GM19372 (cell line): Measurements from ENCODE around the gene TPM2.

Experiments
- ATAC-seq: cut with Tn5 transposase; IDR thresholded peaks from one replicate; pipeline ENCODE4 v1.9.1; 2021; ENCODE audit warnings: mild to moderate bottlenecking, low read depth, moderate library complexity; ENCODE audit not compliant: unreplicated experiment

TPM2 gene

GRCh38 chr9:35689542-35690293, at the start of gene TPM2:
TSS of gene TPM2 (minus strand) at chr9:35689925. CDS start at chr9:35689817, 108 bp downstream.
- no peak for ATAC-seq

DNA sequence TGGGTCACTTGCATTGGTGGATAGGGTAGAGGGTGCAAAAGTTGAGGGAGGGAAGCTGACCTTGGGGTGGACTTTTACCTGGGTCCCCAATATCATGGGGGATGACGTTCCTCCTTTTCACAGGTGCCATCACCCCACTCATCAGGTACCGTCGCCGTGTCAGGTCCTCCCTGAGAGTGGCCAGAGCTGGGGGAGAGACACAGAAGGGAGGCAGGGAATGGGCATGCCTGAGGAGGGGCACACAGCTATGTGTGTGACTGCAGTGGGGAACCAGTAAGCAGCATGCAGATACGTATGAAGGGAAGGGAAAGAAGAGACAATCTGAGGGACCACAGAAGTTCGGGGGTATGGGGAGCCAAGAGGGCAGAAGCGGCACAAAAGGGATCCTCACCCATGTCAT, 49.2 kb upstream of the TPM2 start:
- no peak for ATAC-seq

DNA sequence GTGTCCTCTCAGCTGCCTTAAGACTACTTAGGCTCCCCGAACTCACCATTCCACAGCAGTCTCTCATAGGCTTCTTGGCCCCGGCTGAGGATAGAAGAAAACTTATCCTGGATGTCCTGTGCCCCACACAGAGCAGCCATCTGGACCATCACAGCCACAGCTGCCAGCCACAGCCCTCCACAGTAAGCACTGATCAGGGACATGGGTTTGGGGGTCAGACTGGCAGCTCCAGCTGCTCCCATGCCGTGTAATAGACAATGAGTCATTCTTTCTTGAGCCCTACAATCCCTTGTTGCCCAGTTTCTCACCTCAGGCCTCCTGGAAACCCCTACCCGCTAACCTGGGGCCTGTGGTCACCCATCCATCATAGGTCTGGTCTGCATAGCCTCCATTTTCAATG, 48.5 kb upstream of the TPM2 start:
- ATAC-seq: no peak

DNA sequence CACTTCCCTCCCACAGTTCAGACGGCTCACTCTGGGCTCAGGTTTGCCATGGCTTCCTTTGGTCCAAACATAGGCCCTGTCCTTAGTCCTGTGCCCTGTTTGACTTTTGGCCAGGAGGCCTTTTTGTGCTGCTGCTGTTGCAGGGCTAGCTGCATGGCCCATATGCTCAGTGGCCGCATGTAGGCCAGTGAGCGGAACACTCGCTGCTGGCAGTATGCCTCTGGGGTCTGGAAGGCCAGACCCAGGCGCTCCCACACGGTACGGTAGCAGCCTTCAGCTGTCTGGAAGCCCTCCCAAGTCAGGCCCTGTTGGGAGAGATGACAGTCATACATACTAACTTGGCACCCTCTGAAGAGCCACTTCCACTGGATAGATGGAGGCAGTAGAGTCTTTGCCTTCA, 47.4 kb upstream of the TPM2 start:
- no peak for ATAC-seq

DNA sequence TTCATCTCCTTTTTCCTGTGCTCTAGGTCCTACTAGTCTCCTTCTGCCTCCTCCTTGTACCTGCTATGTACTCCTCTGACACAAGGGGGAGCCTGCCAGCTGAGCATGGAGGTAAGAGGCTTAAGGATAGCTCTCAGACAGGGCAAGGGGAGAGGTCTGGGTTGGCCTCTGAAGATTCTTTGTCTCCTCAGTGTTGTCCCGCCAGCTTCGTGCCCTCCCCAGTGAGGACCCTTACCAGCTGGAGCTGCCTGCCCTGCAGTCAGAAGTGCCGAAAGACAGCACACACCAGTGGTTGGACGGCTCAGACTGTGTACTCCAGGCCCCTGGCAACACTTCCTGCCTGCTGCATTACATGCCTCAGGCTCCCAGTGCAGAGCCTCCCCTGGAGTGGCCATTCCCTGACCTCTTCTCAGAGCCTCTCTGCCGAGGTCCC, 46.5 kb upstream of the TPM2 start:
- no peak for ATAC-seq

DNA sequence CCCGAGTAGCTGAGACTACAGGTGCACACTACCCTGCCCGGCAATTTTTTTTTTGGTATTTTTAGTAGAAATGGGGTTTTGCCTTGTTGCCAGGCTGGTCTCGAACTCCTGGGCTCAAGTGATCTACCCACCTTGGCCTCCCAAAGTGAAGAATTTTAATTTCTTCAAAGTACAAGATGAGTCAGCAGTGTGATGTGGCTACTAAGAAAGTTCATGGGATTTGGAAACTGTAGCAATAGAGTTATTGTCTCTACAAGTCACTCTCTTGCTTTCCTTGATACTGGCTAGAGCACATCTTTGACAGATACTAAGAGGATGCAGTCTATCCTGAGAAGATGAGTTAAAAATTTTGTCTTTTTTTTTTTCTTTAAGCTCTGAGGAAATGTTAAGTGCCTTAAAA, 44.4 kb upstream of the TPM2 start:
- ATAC-seq: no peak

DNA sequence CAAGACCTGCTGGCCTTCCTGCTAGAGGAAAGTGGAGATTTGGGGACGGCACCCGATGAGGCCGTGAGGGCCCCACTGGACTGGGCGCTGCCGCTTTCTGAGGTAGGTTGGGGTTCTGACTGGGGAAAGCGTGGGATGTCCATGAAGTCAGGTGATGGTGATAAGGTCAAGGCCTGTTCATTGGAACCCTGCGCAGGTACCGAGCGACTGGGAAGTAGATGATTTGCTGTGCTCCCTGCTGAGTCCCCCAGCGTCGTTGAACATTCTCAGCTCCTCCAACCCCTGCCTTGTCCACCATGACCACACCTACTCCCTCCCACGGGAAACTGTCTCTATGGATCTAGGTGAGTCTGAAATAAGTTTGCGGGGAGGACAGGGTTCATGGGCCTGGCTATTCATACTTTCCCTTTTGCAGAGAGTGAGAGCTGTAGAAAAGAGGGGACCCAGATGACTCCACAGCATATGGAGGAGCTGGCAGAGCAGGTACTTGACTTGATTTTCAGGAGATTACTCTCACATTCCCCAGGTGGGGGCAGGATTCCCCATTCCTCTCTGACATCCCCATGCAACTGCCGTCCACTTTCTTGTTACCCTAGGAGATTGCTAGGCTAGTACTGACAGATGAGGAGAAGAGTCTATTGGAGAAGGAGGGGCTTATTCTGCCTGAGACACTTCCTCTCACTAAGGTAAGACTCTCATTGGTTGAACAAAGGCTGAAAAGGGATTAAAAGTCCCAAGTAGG, 43.2 kb upstream of the TPM2 start:
- peak; percentile 2 for ATAC-seq

DNA sequence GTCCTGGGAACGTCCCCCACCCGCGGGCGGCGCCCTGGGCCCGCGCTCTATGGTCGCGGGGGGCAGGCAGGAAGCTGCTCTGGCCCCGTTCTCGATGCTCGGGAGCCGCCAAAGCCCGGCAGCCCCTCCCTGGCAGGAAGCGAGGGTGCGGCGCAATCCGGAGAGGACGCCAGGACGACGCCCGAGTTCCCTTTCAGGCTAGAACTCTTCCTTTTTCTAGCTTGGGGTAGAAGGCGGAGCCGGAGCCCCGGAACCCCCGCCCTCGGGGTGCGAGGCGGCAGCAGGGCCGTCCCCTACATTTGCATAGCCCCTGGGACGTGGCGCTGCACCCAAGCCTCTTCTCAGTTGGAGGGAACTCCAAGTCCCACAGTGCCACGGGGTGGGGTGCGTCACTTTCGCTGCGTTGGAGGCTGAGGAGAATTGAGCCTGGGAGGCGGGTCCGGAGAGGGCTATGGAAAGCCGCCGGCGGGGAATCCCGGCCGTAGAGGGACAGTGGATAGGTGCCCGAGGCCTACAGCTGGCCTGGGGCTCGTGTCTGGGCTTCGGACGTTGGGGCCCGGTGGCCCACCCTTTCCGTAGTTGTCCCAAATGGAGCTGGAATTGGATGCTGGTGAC, 42.6 kb upstream of the TPM2 start, which contains the start of the genes CREB3 and TLN1:
CREB3 (plus strand) TSS at position 482 of the 615 bp plus-strand sequence; CDS start at position 589, 107 bp downstream.
TLN1 (minus strand) TSS at position 11 of the 615 bp plus-strand sequence. CDS start 6,501 bp downstream, outside the sequence.
- ATAC-seq: peak; percentile 78

DNA sequence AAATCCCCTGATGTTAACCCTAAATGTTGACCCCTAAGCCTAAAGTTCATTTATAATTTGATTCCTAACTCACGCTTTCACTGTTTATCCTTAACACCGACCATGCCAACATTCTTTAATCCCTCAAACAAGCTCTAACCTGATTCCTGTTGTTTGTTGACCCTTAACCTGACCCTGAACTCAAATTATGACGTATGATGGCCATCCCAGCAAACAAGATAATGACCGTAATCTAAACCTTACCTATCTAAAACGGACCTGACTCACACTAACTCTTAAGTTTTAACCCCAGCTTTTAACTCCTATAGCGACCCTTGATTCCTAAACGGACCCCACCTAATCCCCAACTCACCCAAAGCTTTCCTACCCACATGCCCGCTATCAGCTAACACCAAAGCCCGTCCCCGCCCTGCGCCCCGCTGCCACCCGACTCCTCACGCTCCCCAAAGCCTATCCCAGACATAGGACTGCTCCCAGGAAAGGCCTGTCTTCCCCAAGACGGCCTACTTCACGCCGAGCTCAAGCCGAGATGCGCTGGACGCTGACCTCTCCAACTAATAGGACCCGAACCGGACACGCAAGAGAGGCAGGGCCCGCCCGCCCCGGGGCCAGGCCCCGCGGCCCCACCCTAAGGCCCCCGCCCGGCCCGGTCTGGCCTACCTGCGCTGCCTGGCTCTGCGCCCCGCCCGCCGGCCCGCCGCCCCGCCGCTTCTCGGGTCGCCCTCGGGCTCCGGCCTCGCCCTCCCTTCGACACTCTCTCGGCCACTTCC, 41.9 kb upstream of the TPM2 start:
- no peak for ATAC-seq

DNA sequence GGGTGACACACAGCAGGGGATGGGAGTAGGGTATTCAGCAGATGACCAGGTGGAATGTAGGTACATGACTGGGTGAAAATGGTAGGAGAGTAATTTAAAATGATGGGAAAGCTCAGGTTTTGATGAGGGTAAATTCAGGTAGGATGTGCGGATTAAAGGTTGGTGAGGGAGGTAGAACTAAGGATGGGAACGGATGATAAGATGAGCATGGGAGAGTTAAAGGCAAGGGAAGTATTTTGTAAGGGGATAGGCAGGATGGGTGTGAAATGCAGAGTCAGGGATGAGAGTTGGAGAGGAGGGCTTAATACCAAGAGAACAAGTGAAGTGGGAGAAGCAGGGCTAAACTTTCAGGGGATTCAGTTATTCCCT, 40.7 kb upstream of the TPM2 start:
- ATAC-seq: no peak

GRCh38 chr9:35729700-35730485, 40.2 kb upstream of the TPM2 start:
- no peak for ATAC-seq

DNA sequence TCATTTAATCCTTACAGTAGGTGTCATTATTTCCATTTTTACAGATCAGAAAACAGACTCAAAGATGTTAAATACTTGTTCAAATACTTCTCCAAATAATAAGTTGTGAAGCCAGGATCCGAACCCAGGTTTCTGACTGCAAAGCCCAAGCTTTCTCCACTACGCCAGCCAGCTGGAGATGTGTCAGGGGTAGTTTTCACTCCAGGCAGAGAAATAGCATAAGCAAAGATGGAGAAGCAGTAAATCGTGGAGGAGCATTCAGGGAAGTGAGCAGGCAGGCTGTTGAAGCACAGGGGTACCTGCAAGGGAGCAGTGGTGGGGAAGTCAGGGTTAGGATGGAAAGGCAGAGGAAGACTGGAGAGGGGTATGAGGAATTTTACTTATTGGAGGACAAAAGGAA, 39.4 kb upstream of the TPM2 start:
- no peak for ATAC-seq

DNA sequence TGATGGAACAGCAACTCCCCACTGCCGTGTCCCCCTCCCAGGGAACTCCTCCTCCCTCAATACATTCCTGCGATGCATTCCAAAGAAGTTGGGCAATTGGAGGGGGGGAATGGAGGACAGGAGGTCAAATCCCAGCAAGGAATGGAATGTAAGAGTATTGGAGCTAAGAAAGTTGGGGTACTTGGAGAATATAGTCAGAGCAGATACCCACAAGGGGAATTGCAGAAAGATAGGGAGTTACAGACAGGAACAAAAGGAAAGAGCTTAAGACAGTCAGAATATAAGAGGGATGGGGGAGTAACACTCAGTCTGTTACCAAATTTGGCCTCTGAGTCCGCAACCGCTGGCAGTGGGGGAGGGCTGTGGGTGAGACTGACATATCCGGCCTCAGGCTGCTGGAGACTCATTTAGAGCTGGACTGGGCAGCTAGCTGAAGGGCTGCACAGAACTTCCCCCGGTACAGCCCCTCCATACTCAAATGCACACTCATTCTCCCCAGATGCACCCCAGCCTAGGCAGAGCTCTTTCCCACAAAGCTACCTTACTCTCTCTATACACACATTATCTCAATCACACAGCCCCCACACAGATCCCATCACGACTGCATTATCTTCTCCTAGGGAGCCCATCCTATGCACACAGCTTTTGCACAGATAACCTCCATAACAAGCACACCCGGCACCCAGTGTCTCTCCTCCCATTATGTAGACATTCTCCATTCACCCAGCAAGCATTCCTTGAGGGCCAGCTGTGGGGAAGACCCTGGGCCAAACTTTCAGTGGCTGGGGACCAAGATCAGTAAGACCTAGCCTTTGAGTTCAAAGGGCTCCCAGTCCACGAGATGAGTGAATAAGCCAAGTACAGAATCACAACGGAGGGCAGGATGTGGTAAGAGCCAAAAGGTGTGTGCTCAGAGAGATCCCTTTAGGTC, 38.6 kb upstream of the TPM2 start:
- no peak for ATAC-seq

GRCh38 chr9:35727676-35728040, 37.9 kb upstream of the TPM2 start:
- no peak for ATAC-seq

DNA sequence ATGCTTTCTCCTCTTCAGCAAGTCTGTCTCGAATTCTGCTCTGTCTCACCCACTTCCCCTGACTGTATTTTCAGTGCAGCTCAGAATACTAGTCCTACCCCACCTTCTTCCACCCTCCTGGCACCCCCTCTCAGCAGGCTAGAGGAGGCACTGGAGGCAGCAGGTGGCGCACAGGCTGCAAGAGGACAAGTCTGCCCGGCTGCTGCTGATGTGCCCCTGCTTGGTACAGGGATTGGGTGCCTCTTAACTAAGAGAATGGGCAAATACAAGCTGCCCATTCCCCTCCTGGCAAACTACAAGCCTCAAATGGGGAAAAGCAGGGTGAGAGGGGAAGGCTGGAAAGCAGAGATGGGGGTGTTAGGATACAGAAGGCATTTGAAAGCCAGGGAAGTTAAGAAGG, 37.2 kb upstream of the TPM2 start:
- ATAC-seq: no peak

GRCh38 chr9:35725362-35725761, 35.6 kb upstream of the TPM2 start:
- ATAC-seq: no peak

DNA sequence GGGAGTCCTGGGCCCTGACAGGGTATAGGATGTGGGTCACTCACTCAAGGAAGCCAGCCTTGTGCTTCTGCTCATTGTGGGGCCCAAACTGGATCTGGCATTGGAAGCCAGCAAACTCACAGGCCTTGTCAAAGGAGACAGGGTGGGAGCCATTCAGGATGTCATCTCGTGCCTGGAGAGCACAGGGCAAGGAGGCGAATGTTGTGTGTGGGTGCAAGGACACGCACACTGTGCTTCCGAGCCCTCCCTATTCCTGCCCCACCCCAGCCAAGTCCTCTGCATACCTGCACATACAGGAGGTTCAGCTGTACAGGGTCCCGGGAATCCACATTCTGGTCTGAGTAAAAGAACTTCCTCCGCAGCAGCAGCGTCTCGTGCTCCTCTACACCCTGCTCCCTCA, 34.2 kb upstream of the TPM2 start:
- no peak for ATAC-seq

DNA sequence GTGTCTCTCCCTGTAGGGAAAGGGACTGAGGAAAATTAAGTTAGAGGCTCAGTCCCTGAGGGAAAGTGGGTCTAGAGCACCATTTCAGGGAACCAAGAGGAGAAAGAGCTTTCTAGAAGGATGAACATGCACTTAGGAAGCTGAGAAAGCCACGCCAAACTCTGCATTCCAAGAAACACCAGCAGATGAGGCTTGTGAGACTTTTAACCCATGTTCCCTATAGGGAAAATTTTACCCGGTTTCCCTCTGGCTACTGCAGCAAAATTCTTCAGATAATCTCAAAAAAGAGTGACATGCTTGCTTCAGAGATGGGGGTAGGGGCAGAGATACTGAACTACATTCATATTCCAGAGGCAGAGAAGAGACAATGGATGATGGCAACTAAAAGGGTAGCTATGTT, 33.7 kb upstream of the TPM2 start:
- ATAC-seq: no peak

DNA sequence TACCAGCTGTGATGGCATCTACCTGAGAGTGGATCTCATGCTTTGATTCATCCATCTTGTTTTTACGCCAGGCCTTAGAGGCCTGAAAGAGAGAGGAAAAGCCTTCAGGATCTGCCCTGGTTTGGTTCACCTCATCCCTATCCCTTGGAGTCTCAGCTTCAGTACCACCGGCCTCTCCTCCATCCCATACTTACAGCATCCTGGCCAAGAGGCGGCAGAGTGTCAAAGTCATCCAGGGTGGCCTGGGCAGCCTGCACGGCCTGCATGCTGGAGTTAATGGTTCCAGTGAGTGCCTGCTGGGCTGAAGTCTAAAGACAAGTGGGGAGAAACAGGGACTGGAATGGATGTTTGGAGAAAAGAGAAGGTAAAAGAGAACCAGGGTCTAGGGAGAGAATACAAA, 29.8 kb upstream of the TPM2 start:
- no peak for ATAC-seq
